Stimulated activated CD8-positive, alpha-beta memory T cell treated with anti-CD3 and anti-CD28 coated beads, Interleukin-15, amount 100 ng/mL, for 48 hours (primary cell): ENCODE results near the gene TJP1.
"Not testable (repeated sequence)": the region's sequence is repeated elsewhere in the genome, so short reads cannot be mapped to it uniquely, and the experiment has no call there.

Source experiments
- DNase-seq, 2 donors: peaks; one replicate each; pipeline ENCODE4 v3.0.0-alpha.2; 2020; ENCODE audit warnings: low read depth in 2 of 2

TJP1 gene

DNA sequence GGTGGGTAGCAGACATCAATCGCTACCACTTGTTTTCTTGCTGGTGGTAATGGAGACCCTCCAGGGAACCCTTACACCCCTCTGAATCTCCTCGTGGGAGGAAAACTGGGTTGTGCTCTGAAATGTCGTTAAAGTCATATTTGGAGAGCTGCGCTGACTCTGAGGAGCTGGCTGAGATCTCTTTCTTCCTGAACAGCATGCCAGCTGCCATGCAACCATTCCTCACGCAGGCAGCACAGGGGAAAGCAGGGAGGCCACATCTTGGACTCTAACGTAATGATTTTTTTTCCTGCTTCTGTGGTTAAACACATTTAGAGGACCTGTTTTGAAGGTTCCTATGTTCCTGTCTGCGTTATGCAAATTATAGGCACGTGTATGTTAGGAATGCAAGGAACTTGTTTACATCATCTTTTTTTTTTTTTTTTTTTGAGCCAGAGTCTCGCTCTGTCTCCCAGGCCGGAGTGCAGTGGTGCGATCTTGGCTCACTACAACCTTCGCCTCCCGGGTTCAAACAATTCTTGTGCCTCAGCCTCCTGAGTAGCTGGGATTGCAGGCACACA lies 156.7 kb downstream of the TJP1 start:
- DNase-seq: no peak

DNA sequence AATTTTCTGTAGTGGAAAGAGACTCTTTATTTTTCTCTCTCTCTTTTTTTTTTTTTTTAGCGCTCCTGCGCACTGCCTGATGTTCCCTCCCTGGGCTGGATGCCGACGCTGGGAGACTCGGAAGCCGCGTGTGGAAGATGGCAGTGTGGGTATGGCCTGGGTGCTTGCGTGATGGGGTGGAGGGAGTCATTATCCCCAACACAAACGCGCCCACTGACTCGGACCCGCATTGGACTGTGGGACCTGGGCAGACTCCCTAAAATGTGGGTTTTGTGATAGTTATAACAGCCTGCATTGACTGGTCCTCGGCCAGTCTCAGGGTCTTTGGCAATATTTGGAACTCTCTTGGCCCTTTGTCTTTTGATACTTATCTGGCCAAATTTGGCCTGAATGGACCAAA lies 157.9 kb downstream of the TJP1 start:
- no peak for DNase-seq

DNA sequence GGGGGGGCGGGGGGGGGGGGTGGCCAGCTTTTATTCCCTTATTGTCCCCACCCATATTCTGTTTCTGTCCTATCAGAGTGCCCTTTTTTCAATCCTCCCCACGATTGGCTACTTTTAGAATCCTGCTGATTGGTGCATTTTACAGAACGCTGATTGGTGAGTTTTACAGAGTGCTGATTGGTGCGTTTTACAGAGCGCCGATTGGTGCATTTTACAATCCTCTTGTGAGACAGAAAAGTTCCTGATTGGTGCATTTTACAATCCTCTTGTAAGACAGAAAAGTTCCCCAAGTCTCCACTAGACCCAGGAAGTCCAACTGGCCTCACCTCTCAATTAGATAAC lies 164.8 kb downstream of the TJP1 start:
- DNase-seq: not testable (repeated sequence)

DNA sequence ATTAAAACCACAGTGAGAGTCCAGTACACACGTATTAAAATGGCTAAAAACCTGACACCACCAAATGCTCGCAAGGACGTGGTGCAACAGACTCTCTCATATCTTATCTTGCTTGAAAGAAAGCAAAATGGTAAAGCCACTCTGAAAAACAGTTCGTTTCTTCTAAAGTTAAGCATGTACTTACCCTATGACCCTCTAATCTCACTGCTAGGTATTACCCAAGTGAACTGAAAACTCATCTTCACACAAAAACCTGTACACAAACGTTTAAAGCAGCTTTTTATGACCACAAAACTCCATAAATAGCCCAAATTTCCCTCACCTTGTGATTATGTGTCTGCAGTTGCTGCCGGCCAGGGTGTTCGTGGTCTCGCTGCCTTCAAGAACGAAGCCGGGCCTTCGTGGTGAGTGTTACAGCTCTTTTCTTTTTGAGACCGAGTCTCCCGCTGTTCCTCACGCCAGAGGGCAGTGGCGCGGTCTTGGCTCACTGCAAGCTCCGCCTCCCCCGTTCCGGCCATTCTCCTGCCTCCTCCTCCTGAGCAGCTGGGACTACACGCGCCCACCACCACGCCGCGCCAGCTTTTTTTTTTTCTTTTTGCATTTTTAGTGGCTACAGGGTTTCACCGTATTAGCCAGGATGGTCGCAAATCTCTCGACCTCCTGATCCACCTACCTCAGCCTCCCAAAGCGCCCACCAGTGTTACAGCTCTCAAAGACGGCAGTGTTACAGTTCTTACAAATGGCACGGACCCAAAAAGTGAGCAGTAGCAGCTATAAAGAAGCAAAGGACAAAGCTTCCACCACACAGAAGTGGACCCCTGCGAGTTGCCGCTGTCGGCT lies 165.4 kb downstream of the TJP1 start:
- no peak for DNase-seq

DNA sequence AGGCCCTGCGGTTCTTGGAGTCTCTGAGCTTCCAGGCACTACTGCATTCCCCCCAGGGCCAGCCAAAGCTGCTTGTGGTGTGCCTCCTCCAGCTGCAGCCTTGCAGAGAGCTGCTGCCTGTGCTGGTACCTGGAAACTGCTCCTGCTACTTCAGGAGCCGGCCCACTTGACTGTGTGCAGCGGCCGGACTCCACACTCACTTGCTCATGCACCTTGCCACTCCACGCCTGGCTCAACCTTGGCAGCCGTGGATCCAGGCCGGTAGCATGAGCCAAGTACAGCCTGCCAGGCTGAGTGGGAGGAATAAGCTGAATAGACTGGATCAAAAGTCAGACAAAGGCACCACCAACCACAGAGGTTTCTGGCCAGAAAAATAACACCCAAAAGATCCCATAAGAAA lies 169.7 kb downstream of the TJP1 start:
- no peak for DNase-seq

DNA sequence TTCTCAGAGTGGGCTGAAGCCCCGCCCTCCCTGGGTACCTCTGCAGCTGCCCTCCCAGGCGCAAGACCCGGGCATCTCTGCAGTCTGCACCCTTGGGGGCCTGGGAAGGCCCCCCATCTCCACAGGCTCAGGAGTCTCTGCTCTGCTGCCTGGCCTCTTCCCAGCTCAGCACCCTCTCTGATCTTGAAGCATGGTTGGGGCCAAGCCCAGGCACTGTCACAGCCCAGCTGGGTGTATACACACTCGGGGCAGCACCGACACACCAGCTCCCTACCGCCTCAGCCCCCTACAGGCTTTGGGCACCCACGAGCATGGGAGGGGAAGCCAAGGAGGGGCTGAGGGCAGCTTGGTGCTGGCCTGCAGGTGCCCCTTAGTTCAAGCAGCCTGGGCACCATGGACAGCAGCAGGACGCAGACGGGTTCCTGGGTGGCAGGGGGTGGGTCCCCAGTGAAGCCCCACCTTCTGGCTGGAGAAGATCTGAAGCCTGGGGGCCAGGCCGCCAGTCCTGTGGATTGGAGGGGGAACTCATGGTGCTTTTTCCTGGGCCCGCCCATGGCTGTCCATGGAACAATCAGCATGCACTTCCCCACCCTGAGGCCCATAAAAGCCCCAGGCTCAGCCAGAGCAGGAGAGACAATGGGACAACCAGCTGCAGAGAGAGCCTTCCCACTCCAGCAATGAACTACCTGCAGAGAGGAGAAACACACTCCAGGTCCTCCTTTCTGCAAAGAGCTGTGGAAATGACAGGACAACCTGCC lies 170.6 kb downstream of the TJP1 start:
- DNase-seq: no peak
